HEK293 (cell line): ENCODE data around the gene ZNF189.

Experiments
- CTCF ChIA-PET: fragments of 350-600 bp; formaldehyde crosslinking; extraction: SDS; loops from one replicate; lab custom pipeline; 2021; ENCODE audit warnings: antibody characterized with exemption; lab: Yijun Ruan, JAX
- POLR2A ChIA-PET: fragments of 300-600 bp; formaldehyde crosslinking; extraction: SDS; loops from one replicate; lab custom pipeline; 2020; ENCODE audit warnings: antibody characterized with exemption, inconsistent platforms; lab: Yijun Ruan, JAX
- H3K27ac ChIP-seq: fragments of 200-500 bp; sonication (Bioruptor generic); 2 replicates; pipeline ENCODE4 v1.5.1; 2014; ENCODE audit warnings: low read depth, low read length, control low read depth, inconsistent platforms; ENCODE audit errors: extremely low read depth
- H3K36me3 ChIP-seq, 2 experiments: fragments of 200-500 bp in 1 of 2; sonication (Bioruptor generic) in 1 of 2; 1 replicate in 1 of 2; 2 replicates in 1 of 2; pipeline ENCODE4 v1.5.1; 2014 to 2017; ENCODE audit warnings: inconsistent platforms in 2 of 2, low read length in 2 of 2; ENCODE audit not compliant: control insufficient read depth in 2 of 2, insufficient read depth in 1 of 2
- H3K4me1 ChIP-seq: fragments of 200-500 bp; sonication (Bioruptor generic); 2 replicates; pipeline ENCODE4 v1.5.1; 2014; ENCODE audit warnings: mild to moderate bottlenecking, low read length, inconsistent platforms; ENCODE audit not compliant: control insufficient read depth, insufficient read depth
- H3K4me3 ChIP-seq: 2 replicates; pipeline ENCODE4 v1.5.1; 2011; ENCODE audit warnings: low read depth, mild to moderate bottlenecking, control low read depth, low read length, moderate library complexity
- H3K9me3 ChIP-seq: fragments of 200-500 bp; sonication (Bioruptor generic); 2 replicates; pipeline ENCODE4 v1.5.1; 2014; ENCODE audit warnings: low read depth, low read length, inconsistent platforms; ENCODE audit not compliant: control insufficient read depth, insufficient read depth
- IKZF3 ChIP-seq: fragments of 450-650 bp; IDR thresholded peaks from 2 replicates; pipeline ENCODE4 v1.5.0; 2018; ENCODE audit warnings: missing biosample characterization, mild to moderate bottlenecking, missing genetic modification characterization, moderate library complexity
- KLF8 ChIP-seq: fragments of 450-650 bp; formaldehyde crosslinking; IDR thresholded peaks from 2 replicates; pipeline ENCODE4 v1.5.1; 2016; ENCODE audit warnings: missing biosample characterization, missing genetic modification characterization
- PATZ1 ChIP-seq: fragments of 450-650 bp; formaldehyde crosslinking; IDR thresholded peaks from 2 replicates; pipeline ENCODE4 v1.5.1; 2016; ENCODE audit warnings: missing biosample characterization, missing genetic modification characterization
- PBX3 ChIP-seq: sonication (generic); formaldehyde crosslinking; IDR thresholded peaks from 2 replicates; pipeline ENCODE4 v1.8.1; 2022; ENCODE audit warnings: mild to moderate bottlenecking, moderate library complexity, missing genetic modification reagents
- PRDM1 ChIP-seq: fragments of 450-650 bp; formaldehyde crosslinking; IDR thresholded peaks from 2 replicates; pipeline ENCODE4; 2016; ENCODE audit warnings: missing biosample characterization, missing genetic modification characterization
- REPIN1 ChIP-seq: fragments of 450-650 bp; formaldehyde crosslinking; IDR thresholded peaks from 2 replicates; pipeline ENCODE4 v1.5.1; 2017; ENCODE audit warnings: missing biosample characterization, missing genetic modification characterization, low read depth
- SETDB1 ChIP-seq: IDR thresholded peaks from one replicate; pipeline ENCODE4 v1.6.1; 2017; ENCODE audit warnings: mild to moderate bottlenecking, low read length, moderate library complexity, mixed read lengths; ENCODE audit not compliant: insufficient read length
- TSHZ1 ChIP-seq: fragments of 450-650 bp; formaldehyde crosslinking; IDR thresholded peaks from 2 replicates; pipeline ENCODE4 v1.5.1; 2016; ENCODE audit warnings: missing biosample characterization, missing genetic modification characterization, borderline replicate concordance
- ZBTB8A ChIP-seq: fragments of 450-650 bp; formaldehyde crosslinking; IDR thresholded peaks from 2 replicates; pipeline ENCODE4 v1.5.1; 2016; ENCODE audit warnings: missing biosample characterization, missing genetic modification characterization
- ZNF146 ChIP-seq: fragments of 450-650 bp; formaldehyde crosslinking; IDR thresholded peaks from 2 replicates; pipeline ENCODE4 v1.5.1; 2016; ENCODE audit warnings: missing biosample characterization, missing genetic modification characterization
- ZNF248 ChIP-seq: fragments of 450-650 bp; formaldehyde crosslinking; IDR thresholded peaks from 2 replicates; pipeline ENCODE4 v1.5.1; 2017; ENCODE audit warnings: missing biosample characterization, missing genetic modification characterization
- ZNF335 ChIP-seq: fragments of 450-650 bp; formaldehyde crosslinking; conservative IDR thresholded peaks from 2 replicates; pipeline ENCODE4 v1.5.1; 2016; ENCODE audit warnings: missing biosample characterization, missing genetic modification characterization
- ZNF404 ChIP-seq: fragments of 450-650 bp; formaldehyde crosslinking; IDR thresholded peaks from 2 replicates; pipeline ENCODE4 v1.5.1; 2017; ENCODE audit warnings: missing biosample characterization, missing genetic modification characterization
- ZNF488 ChIP-seq: fragments of 450-650 bp; formaldehyde crosslinking; IDR thresholded peaks from 2 replicates; pipeline ENCODE4 v1.5.1; 2016; ENCODE audit warnings: missing biosample characterization, missing genetic modification characterization
- ZNF501 ChIP-seq: fragments of 450-650 bp; formaldehyde crosslinking; IDR thresholded peaks from 2 replicates; pipeline ENCODE4 v1.5.1; 2016; ENCODE audit warnings: missing biosample characterization, missing genetic modification characterization
- ZNF600 ChIP-seq: fragments of 450-650 bp; formaldehyde crosslinking; IDR thresholded peaks from 2 replicates; pipeline ENCODE4 v1.5.1; 2016; ENCODE audit warnings: missing biosample characterization, missing genetic modification characterization
- ZNF621 ChIP-seq: fragments of 450-650 bp; formaldehyde crosslinking; IDR thresholded peaks from 2 replicates; pipeline ENCODE4 v1.5.1; 2017; ENCODE audit warnings: missing biosample characterization, missing genetic modification characterization
- ZNF645 ChIP-seq: fragments of 450-650 bp; formaldehyde crosslinking; IDR thresholded peaks from 2 replicates; pipeline ENCODE4; 2016; ENCODE audit warnings: missing biosample characterization, missing genetic modification characterization
- ZNF670 ChIP-seq: fragments of 450-650 bp; formaldehyde crosslinking; IDR thresholded peaks from 2 replicates; pipeline ENCODE4 v1.5.1; 2016; ENCODE audit warnings: missing biosample characterization, missing genetic modification characterization, low read depth
- ZNF768 ChIP-seq: fragments of 450-650 bp; formaldehyde crosslinking; IDR thresholded peaks from 2 replicates; pipeline ENCODE4 v1.5.1; 2018; ENCODE audit warnings: missing biosample characterization, mild to moderate bottlenecking, missing genetic modification characterization
- ZSCAN16 ChIP-seq: fragments of 450-650 bp; formaldehyde crosslinking; IDR thresholded peaks from 2 replicates; pipeline ENCODE4 v1.5.1; 2016; ENCODE audit warnings: missing biosample characterization, missing genetic modification characterization
- ZSCAN4 ChIP-seq: fragments of 450-650 bp; formaldehyde crosslinking; IDR thresholded peaks from 2 replicates; pipeline ENCODE4 v1.5.1; 2017; ENCODE audit warnings: missing biosample characterization, missing genetic modification characterization
- ZSCAN5A ChIP-seq: fragments of 450-650 bp; formaldehyde crosslinking; IDR thresholded peaks from 2 replicates; pipeline ENCODE4 v1.5.1; 2016; ENCODE audit warnings: missing biosample characterization, missing genetic modification characterization

The ZNF189 gene

GRCh38 chr9:101427957-101428655 is 29.5 kb downstream of the ZNF189 start (continued):
- TF ChIP-seq SETDB1 (no peak), ZSCAN16 (tag by site-specific recombination) (no peak), ZNF488 (no peak), ZNF404 (tag by site-specific recombination) (no peak), ZNF146 (no peak)

- Histone ChIP-seq H3K4me3 (no peak overlapping the region), H3K4me1 (no peaks in the 10 kb centered on the region), H3K27ac (no peak overlapping the region), H3K9me3 (no peaks in the 10 kb centered on the region), H3K36me3 (no peaks in the 10 kb centered on the region)
- ChIA-PET CTCF (interaction anchor here (1.2 to 2.3 kb wide), 3 partner anchors 9 to 30 kb away, joined by 3 to 5 read pairs (median 4); no protein-coding TSS in a partner anchor), POLR2A (no interaction called here)
- TF ChIP-seq KLF8 (tag by site-specific recombination) (no peak), ZNF621 (no peak), ZNF645 (no peak), ZNF600 (tag by site-specific recombination) (no peak), ZNF768 (tag by site-specific recombination) (no peak), ZNF335 (tag by site-specific recombination) (no peak), REPIN1 (tag by site-specific recombination) (no peak), ZNF248 (tag by site-specific recombination) (no peak)
Measured at GRCh38 chr9:101428909-101429308, 30.3 kb downstream of the ZNF189 start.

GRCh38 chr9:101429736-101430135 is 31.1 kb downstream of the ZNF189 start:
- no peaks in the 10 kb centered on the region for H3K4me1 ChIP-seq
- H3K4me3 ChIP-seq, result no peak overlapping the region
- ChIA-PET CTCF (interaction anchor here (1.2 to 2.3 kb wide), 3 partner anchors 10 to 29 kb away, joined by 3 to 5 read pairs (median 4); no protein-coding TSS in a partner anchor), POLR2A (no interaction called here)
- H3K27ac ChIP-seq, result no peak overlapping the region
- H3K36me3 ChIP-seq, result no peaks in the 10 kb centered on the region
- no peaks in the 10 kb centered on the region for H3K9me3 ChIP-seq
- no peak for TF ChIP-seq ZSCAN4 (tag by site-specific recombination)
- TF ChIP-seq PATZ1, result no peak
- no peak for TF ChIP-seq ZNF670
- no peak for TF ChIP-seq ZBTB8A (tag by site-specific recombination)
- no peak for TF ChIP-seq ZSCAN5A (tag by site-specific recombination)
- no peak for TF ChIP-seq IKZF3 (tag by site-specific recombination)
- no peak for TF ChIP-seq TSHZ1 (tag by site-specific recombination)
- no peak for TF ChIP-seq ZNF501 (tag by site-specific recombination)
- no peak for TF ChIP-seq PRDM1
- no peak for TF ChIP-seq PBX3 (CRISPR knock-in tag)
